Measurements from ENCODE around the gene TCERG1L.

Gene TCERG1L

GRCh38 chr10:131116991-131117375 lies 194.5 kb downstream of the TCERG1L start:
- H3K27me3 ChIP-seq (replicated peaks; ENCODE audit: control insufficient read depth, insufficient read depth, low read length) = no peaks in the 10 kb centered on the region
- H3K36me3 ChIP-seq (ENCODE audit: control insufficient read depth, insufficient read depth, low read length) = no peaks in the 10 kb centered on the region
- DNase-seq (ENCODE audit: extremely low read depth, insufficient read length) = no peak
- no peak for TF ChIP-seq CTCF (IDR thresholded peaks at IDR 0.05; ENCODE audit: insufficient read depth, low read length, poor library complexity, severe bottlenecking)
- no peak overlapping the region for H3K4me3 ChIP-seq (replicated peaks; ENCODE audit: low read depth, low read length)

- H3K27me3 ChIP-seq (replicated peaks; ENCODE audit: control insufficient read depth, insufficient read depth, low read length) = no peaks in the 10 kb centered on the region
- TF ChIP-seq CTCF (IDR thresholded peaks at IDR 0.05; ENCODE audit: insufficient read depth, low read length, poor library complexity, severe bottlenecking) = no peak
- no peak for DNase-seq (ENCODE audit: extremely low read depth, insufficient read length)
Measured at GRCh38 chr10:131116216-131116990, 195.1 kb downstream of the TCERG1L start.

GRCh38 chr10:131115801-131116200 lies 195.7 kb downstream of the TCERG1L start:
- no peak for TF ChIP-seq CTCF (IDR thresholded peaks at IDR 0.05; ENCODE audit: insufficient read depth, low read length, poor library complexity, severe bottlenecking)
- Histone ChIP-seq H3K4me3 (replicated peaks; ENCODE audit: low read depth, low read length) (no peak overlapping the region), H3K36me3 (ENCODE audit: control insufficient read depth, insufficient read depth, low read length) (no peaks in the 10 kb centered on the region), H3K27me3 (replicated peaks; ENCODE audit: control insufficient read depth, insufficient read depth, low read length) (no peaks in the 10 kb centered on the region)
- DNase-seq (ENCODE audit: extremely low read depth, insufficient read length) = no peak

More at GRCh38 chr10:131116216-131116990, 195.1 kb downstream of the TCERG1L start:
- Histone ChIP-seq H3K4me3 (replicated peaks; ENCODE audit: low read depth, low read length) (no peak overlapping the region), H3K36me3 (ENCODE audit: control insufficient read depth, insufficient read depth, low read length) (no peaks in the 10 kb centered on the region)

GRCh38 chr10:131115321-131115720 lies 196.2 kb downstream of the TCERG1L start:
- Histone ChIP-seq H3K36me3 (ENCODE audit: control insufficient read depth, insufficient read depth, low read length) (no peaks in the 10 kb centered on the region), H3K4me3 (replicated peaks; ENCODE audit: low read depth, low read length) (no peak overlapping the region), H3K27me3 (replicated peaks; ENCODE audit: control insufficient read depth, insufficient read depth, low read length) (no peaks in the 10 kb centered on the region)
- TF ChIP-seq CTCF (IDR thresholded peaks at IDR 0.05; ENCODE audit: insufficient read depth, low read length, poor library complexity, severe bottlenecking) = no peak
- no peak for DNase-seq (ENCODE audit: extremely low read depth, insufficient read length)

GRCh38 chr10:131114846-131115245 lies 196.7 kb downstream of the TCERG1L start:
- DNase-seq (ENCODE audit: extremely low read depth, insufficient read length) = no peak
- H3K36me3 ChIP-seq (ENCODE audit: control insufficient read depth, insufficient read depth, low read length) = no peaks in the 10 kb centered on the region
- H3K27me3 ChIP-seq (replicated peaks; ENCODE audit: control insufficient read depth, insufficient read depth, low read length) = no peaks in the 10 kb centered on the region
- no peak for TF ChIP-seq CTCF (IDR thresholded peaks at IDR 0.05; ENCODE audit: insufficient read depth, low read length, poor library complexity, severe bottlenecking)
- H3K4me3 ChIP-seq (replicated peaks; ENCODE audit: low read depth, low read length) = no peak overlapping the region
